Effector memory CD4-positive, alpha-beta T cell (primary cell): Measurements from ENCODE around the gene DNM3.

Source experiments
- DNase-seq, 3 donors: peaks; one replicate each; pipeline ENCODE4 v3.0.0-alpha.2; 2020
- H3K27ac ChIP-seq: 2 replicates; pipeline ENCODE4 v1.7.0; 2013; ENCODE audit warnings: mild to moderate bottlenecking, low read length, moderate library complexity; ENCODE audit not compliant: insufficient read depth, poor library complexity, severe bottlenecking
- H3K27me3 ChIP-seq: replicated peaks from 2 replicates; pipeline ENCODE4 v1.7.0; 2013; ENCODE audit warnings: mild to moderate bottlenecking, low read length; ENCODE audit not compliant: insufficient read depth, control insufficient read depth, poor library complexity, severe bottlenecking
- H3K36me3 ChIP-seq: 2 replicates; pipeline ENCODE4 v1.7.0; 2013; ENCODE audit warnings: mild to moderate bottlenecking, low read length, moderate library complexity; ENCODE audit not compliant: control insufficient read depth, insufficient read depth
- H3K4me1 ChIP-seq: 2 replicates; pipeline ENCODE4 v1.7.0; 2013; ENCODE audit warnings: low read length, mild to moderate bottlenecking; ENCODE audit not compliant: control insufficient read depth, insufficient read depth, poor library complexity, severe bottlenecking
- H3K4me3 ChIP-seq: 2 replicates; pipeline ENCODE4 v1.7.0; 2013; ENCODE audit warnings: low read length, low read depth, mild to moderate bottlenecking; ENCODE audit not compliant: insufficient read depth, poor library complexity, severe bottlenecking
- H3K9me3 ChIP-seq: 2 replicates; pipeline ENCODE4 v1.7.0; 2013; ENCODE audit warnings: mild to moderate bottlenecking, low read length, moderate library complexity; ENCODE audit not compliant: control insufficient read depth

Gene DNM3

DNA sequence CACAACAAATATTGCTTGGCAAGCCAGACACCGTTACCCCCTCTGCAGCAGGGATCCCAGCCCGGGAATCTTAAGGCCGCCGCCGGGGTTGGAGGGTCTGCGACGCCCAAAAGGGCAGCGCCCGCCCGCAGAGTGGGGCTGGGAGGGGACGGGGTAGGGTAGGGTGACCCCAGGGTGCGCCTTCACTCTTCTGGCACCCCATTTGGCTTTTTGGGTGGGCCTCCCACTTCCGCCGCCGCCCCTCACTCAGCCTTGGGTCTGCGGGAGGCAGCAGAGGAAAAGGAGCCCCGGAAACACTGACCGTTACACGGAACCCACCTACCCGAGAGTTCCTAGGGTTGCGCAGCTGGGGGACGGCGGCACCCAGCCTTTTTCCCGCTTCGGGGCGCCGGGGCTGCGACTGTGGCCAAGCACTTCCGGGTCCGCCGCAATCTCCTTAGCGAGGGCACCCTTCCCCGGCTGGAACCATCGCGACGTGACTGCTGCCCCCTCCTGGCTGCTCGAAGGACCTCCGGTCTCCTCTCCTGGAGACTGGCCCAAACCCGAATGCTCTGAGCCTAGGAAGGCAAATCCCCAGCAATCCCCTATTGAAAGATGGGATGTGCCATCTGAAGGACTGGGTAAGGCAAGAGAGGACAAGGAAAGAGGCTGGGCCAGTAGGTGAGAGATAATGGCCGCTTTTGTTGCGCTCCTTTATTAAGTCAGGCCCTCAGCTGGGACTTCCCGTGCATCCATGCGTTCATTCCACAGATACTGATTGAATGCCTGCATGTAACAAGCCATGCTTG is 602.6 kb downstream of the DNM3 start, which contains the start of gene PIGC:
Gene PIGC (minus strand): TSS at position 404 of the 788 bp plus-strand sequence. CDS start 1,447 bp downstream, outside the sequence.
- Histone ChIP-seq H3K9me3 (no peaks in the 10 kb centered on the region), H3K27me3 (no peaks in the 10 kb centered on the region), H3K36me3 (no peaks in the 10 kb centered on the region), H3K27ac (peak within 1 kb of the TSS; percentile 76), H3K4me1 (peaks cover 5% of the 10 kb centered on the region), H3K4me3 (peak within 1 kb of the TSS; percentile 88)
- DNase-seq, result peak; percentile 76 to 85 (median 77)

DNA sequence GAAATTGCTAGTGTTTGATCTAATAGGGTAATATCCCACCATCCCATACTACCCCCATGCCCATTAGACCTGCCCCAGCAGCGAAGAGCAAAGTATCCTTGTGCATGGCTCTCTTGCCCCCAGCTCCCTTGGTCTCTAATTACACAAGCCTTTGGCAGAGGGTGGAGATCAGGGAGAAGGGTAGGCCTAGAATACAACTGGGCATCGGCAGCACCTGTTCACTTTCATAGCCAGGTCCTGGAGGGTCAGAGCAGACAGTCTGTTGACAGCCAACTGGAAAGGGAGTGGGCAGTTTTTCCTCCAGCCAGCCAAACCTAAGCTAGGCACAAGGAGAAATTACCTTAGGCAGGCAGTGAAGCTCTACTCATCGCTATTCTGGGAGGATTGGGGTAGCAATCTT is 605.2 kb downstream of the DNM3 start:
- Histone ChIP-seq H3K4me1 (peaks cover 12% of the 10 kb centered on the region), H3K36me3 (no peaks in the 10 kb centered on the region), H3K9me3 (no peaks in the 10 kb centered on the region), H3K4me3 (no peak overlapping the region), H3K27ac (no peak overlapping the region), H3K27me3 (no peaks in the 10 kb centered on the region)
- DNase-seq, result no peak

DNA sequence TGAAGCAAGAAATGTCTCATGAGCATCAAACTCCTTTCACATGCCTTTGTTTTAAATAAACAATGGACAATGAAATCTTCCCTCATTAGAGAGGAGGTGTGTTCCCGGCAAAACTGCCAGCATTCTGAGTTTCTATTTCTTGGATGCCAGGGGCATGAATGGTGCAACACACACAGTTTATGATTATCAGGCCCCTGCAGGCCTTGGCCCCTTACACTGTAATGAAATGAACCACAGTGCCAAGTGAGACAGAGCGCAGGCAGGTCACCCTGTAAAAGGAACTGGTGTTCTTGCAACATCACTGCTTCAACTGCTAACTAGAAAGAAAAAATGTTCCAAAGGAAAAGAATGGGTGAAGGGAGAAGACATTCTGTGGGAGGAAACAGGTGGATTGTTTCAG is 606.3 kb downstream of the DNM3 start:
- H3K36me3 ChIP-seq, result no peaks in the 10 kb centered on the region
- no peaks in the 10 kb centered on the region for H3K9me3 ChIP-seq
- no peak overlapping the region for H3K4me3 ChIP-seq
- H3K27ac ChIP-seq, result no peak overlapping the region
- DNase-seq, result no peak
- no peaks in the 10 kb centered on the region for H3K27me3 ChIP-seq
- peaks cover 12% of the 10 kb centered on the region for H3K4me1 ChIP-seq

DNA sequence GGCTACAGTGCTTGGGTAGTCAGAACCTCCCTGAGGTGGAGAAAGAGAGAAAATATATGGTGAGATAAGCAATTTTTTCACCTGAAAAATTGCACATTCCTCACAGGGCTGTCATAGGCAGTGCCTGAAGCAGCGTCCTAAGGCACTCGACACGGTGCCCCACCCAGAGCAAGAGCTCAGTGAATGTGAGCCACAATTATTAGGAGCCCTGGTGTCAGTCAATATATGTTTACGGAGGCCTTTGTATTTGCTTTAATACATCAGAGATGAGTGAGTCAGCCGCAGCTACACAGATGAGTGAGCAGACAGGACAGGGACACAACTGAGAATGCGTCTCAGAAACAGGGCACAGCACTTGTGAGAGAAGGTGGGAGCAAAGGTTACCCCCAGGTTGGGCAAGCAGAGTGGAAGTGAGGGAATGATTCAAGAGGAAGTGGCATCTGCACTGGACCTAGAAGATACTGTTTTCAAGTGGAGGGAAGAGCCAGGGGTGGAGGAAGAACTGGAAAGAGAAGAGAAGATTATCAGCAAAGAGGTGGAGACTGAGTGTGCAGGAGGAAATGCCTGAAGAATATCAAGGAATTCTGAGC is 607.8 kb downstream of the DNM3 start:
- DNase-seq, result no peak
- Histone ChIP-seq H3K36me3 (no peaks in the 10 kb centered on the region), H3K27ac (no peak overlapping the region), H3K4me3 (no peak overlapping the region), H3K4me1 (peaks cover 10% of the 10 kb centered on the region), H3K9me3 (no peaks in the 10 kb centered on the region), H3K27me3 (no peaks in the 10 kb centered on the region)

DNA sequence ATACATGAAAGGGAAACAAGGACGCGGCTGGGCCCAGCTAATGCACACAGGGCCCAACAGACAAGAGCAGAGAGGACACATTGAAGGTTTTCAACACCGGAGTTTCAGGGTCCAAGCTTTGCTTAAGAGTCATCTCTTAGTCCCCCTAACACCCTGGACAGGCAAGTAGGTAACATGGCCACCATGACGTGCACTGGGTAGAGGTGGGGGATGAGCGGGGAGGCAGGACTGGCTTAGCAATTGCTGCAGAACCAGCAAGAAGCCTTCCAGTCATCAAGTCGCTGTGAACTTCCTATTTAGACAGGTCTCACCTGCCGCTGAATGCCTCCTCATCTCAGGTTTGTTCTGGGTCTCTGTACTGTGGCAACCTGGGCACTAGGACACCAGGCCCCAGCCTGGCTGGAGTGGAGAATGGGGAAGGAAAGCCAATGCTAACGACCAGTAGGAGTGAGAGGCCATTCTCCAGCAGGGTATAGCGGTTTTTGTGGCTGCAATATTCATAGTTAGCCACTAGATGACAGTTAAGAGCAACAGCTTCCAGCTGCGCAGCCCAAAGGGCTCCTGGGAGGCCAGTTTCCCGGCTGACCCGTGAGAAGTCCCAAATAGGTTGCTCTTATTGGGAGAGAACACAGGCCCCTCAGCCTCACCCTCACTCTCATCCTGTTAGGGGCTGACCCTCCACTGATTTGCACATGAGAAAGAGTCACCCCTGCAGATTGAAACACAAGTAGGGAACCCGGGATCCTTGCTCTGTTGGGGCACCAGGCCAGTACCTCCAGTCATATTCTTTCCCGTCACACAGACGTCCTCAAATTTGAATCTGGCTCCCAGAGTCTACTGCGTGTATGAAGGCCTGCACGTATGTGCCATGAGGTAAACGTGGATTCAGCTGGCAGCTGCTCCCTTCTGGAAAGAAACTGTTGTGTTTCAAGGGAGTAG is 608.6 kb downstream of the DNM3 start:
- H3K9me3 ChIP-seq, result no peaks in the 10 kb centered on the region
- H3K4me1 ChIP-seq, result peaks cover 7% of the 10 kb centered on the region
- peak in 2 of 3 donors; percentile 7 to 17 for DNase-seq
- no peak overlapping the region for H3K4me3 ChIP-seq
- H3K27ac ChIP-seq, result no peak overlapping the region
- no peaks in the 10 kb centered on the region for H3K27me3 ChIP-seq
- H3K36me3 ChIP-seq, result no peaks in the 10 kb centered on the region

DNA sequence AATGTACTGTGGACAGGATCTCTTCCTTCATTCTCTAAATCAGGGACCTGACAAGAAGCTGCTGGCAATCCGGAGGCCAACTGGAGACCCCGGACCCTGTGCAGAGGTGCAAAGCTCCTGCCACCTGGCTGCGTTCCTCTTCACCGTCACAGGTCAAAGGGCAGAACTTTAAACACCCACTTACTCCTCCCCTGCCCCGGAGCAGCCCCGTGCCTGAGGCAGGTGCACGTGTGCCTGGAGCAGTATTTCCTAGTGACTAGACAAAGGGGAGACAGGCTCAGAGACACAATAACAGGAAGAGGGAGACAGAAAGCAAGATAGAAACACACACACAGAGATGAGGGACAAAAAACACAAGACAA is 609.2 kb downstream of the DNM3 start:
- Histone ChIP-seq H3K9me3 (no peaks in the 10 kb centered on the region), H3K27ac (no peak overlapping the region), H3K4me1 (peaks cover 7% of the 10 kb centered on the region), H3K4me3 (no peak overlapping the region), H3K27me3 (no peaks in the 10 kb centered on the region), H3K36me3 (no peaks in the 10 kb centered on the region)
- DNase-seq, result no peak

DNA sequence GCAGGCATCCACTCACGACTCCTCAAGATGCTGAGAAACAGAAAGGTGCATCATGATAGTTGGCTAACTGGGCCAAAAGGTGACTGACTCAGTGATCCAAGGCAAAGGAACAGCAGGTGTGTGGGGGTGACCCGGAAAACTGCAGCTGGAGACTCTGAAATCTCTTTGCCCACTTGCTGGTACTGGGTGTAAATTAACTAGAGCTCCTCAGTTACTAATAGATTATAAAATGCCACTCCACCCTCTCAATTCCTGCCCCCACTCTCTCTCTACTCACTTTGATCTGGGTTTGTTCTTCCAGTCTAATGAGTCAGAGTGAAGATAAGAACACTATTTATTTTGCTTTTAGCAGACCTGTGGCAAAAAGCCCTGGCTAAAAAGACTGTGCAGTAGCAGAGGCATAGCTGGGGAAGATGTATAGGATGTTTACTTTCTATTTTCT is 609.7 kb downstream of the DNM3 start:
- Histone ChIP-seq H3K4me1 (peaks cover 7% of the 10 kb centered on the region), H3K27me3 (no peaks in the 10 kb centered on the region), H3K27ac (no peak overlapping the region), H3K9me3 (no peaks in the 10 kb centered on the region), H3K4me3 (no peak overlapping the region), H3K36me3 (no peaks in the 10 kb centered on the region)
- DNase-seq, result no peak

DNA sequence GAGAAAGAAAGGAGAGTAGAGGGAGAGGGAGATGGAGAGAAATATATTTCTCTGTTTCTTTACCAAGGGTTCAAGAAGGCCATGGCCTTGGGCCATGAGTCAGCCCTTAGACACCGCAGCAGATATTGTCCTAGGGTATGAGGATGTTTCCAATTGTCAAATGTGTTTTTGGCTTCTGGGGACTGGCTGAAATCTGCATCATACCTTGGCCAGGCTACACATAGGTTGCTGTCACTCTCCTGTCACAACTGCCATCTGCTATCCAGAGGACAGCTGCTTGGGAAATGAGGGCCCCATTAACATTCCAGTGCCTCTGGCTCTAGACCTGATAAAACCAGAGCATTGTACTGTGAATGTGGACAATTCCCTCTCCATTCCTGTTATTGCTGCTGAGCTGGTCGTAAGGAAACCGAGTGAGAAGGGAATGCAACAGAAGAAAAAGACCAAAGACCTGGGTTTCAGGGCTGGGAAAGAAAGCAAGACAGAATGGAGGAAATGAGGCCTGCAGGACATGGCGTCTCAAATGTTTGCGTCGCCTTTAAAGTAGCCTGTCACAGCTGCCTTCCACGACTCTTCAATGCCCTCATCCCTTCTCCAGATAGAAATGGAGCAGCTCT is 611.3 kb downstream of the DNM3 start:
- Histone ChIP-seq H3K9me3 (no peaks in the 10 kb centered on the region), H3K4me3 (no peak overlapping the region), H3K27ac (no peak overlapping the region), H3K36me3 (no peaks in the 10 kb centered on the region), H3K4me1 (peaks cover 7% of the 10 kb centered on the region), H3K27me3 (no peaks in the 10 kb centered on the region)
- no peak for DNase-seq

DNA sequence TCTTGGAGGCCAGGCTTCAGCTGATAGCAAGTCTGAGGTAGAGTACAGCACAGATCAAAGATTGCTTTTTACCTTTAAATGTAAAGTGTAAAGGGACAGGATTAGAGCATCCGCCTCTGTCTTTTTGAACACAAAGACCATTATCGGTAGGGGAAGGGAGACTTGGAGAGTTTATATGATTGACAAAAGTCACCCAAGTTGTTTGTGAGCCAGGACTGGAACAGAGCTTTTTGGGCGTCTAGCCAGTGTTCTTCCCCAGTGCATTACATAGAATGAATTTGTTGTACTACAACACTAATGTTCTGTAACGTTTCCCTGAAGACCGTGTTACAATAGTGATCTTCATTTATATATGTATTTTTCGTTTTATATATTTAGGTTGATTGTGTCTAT is 611.9 kb downstream of the DNM3 start:
- no peak overlapping the region for H3K4me3 ChIP-seq
- H3K27me3 ChIP-seq, result no peaks in the 10 kb centered on the region
- no peaks in the 10 kb centered on the region for H3K36me3 ChIP-seq
- no peak for DNase-seq
- H3K27ac ChIP-seq, result no peak overlapping the region
- peaks cover 7% of the 10 kb centered on the region for H3K4me1 ChIP-seq
- H3K9me3 ChIP-seq, result no peaks in the 10 kb centered on the region
